Activated T-helper 9 cell treated with anti-CD3 and anti-CD28 coated beads, Interleukin-2, amount 50 U/mL, for 16 hours (primary cell): Measurements from ENCODE around the gene KCNQ1OT1.

Experiments used
- DNase-seq: peaks from one replicate; pipeline ENCODE4 v3.0.0-alpha.2; 2020; ENCODE audit warnings: low read depth

The KCNQ1OT1 gene

DNA sequence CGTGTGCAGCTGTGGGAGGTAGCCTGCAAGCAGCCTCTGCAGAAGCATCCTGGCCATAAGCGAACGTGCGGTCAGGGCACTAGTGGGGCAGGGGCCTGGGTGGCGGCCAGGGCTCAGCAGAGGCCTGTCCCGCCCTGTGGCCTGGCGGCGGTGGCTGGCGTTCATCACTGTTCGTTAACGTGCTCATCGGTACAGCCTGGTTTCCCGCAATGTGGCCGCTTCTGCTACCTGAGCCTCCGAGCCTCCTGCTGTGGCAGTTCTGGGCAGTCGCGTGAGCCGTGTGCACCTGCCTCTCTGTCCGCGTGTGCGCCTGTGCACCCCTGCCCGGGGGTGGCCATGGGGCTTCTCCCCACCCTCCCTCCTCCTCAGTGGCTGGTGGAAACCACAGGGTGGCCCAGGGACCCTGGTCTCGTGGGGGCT, 117.9 kb downstream of the KCNQ1OT1 start:
- DNase-seq, result no peak

DNA sequence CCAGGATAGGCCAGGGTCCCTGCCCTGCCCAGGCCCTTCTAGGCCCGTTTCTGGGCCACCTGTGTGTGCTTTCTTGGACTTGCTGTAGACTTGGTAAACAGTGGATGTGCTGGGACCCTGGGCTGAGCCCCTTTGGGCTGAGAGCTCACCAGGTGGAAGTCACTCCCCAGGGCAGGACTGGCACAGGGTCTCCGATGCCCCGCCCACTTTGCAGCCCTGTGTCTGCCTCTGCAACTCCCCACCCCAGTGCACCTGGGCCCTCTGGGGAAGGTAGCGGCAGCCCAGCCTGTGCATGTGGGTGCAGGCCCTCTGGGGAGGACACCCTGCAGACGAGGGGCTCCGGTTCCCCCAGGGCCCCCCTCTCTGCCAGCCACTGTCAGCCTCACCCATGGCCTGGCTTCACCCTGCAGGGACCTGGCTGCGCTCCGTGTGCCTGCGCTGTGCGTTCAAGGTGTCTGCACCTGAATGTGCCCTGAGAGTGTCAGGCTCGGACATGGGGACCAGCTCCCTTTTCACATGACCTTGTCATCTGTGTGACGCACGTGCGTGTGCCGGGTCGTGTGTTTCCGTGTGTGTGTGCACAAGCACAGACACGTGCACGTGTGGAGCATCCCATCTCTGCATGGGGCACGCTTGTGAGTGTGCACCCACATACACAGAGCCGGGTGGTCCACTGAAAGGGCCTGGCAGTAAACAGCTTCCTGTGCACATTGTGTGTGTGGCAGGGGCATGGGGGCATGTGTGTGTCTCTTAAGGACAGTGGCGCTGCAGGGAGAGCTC, 118.5 kb downstream of the KCNQ1OT1 start:
- no peak for DNase-seq

GRCh38 chr11:2580571-2581001, 119.2 kb downstream of the KCNQ1OT1 start:
- no peak for DNase-seq

GRCh38 chr11:2580061-2580421, 119.8 kb downstream of the KCNQ1OT1 start:
- DNase-seq, result no peak

GRCh38 chr11:2579315-2580060, 120.3 kb downstream of the KCNQ1OT1 start:
- DNase-seq, result no peak

GRCh38 chr11:2578929-2579270, 120.9 kb downstream of the KCNQ1OT1 start:
- no peak for DNase-seq

DNA sequence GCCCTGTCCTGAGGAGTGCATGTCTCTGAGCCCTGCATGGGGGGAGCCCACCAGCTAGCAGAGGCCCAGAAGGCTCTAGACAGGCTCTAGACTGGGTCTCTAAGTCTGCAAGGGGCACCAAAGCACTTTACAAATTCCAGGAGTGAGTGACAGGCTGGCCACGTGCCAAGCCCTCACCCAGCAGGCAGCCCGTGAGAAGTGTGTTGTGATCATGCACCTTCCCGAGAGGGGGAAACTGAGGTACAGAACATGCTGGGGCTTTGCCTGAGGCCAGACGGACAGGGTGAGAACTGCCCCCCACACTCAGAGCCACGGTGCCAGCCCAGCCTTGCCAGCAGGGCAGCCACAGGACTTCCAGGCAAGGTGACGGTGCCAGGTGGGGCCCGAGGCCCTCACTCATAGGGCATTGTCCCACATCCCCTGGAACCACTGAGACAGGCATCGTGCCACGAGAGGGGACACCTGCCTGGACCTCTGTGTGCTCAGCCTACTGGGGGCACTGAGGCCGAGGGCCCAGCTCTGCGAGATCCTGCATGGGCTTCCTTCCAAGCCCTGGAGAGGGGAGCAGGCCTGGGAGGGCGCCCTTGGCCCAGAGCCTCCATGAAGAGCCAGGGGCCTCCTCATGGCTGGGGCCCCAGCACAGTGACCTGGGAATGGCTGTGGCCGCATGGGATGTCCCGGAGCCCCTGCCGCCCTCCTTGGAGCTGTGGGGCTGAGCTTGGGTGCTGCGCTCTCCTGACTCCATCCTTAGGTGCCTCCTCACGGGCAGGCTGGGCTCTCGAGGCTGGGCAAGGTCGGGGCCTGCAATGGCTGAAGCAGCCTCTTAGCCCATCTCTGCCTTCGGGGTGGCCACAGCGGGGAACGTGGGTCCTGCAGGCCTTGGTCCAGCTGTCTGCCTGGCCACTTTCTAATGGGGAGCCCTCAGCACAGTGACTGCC, 121.5 kb downstream of the KCNQ1OT1 start:
- DNase-seq, result no peak

GRCh38 chr11:2577031-2577990, 122.5 kb downstream of the KCNQ1OT1 start:
- no peak for DNase-seq

DNA sequence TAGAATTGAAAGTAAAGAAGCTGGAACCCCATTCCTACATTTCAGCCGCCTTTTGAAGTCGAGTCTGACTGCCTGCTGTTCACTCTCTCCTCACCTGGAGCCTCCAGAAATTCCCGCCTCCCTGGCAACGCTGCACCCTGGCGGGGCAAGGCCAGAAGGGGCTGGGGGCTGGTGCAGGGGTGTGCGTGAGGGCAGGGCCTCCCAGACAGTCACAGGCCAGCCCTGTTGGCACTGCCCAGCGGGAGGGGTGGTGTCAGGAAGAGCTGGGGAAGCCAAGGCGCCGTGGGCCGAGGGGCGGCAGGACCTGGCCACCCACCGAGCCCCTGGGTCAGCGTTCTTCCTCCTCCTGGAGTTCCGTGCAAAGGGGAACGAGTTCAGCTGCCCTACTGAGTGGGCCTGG, 123.2 kb downstream of the KCNQ1OT1 start:
- no peak for DNase-seq

- no peak for DNase-seq
Measured at GRCh38 chr11:2576111-2576510, 123.7 kb downstream of the KCNQ1OT1 start.

GRCh38 chr11:2575591-2576051, 124.2 kb downstream of the KCNQ1OT1 start:
- no peak for DNase-seq

- DNase-seq, result no peak
Measured at GRCh38 chr11:2574553-2575535, 125.0 kb downstream of the KCNQ1OT1 start.

GRCh38 chr11:2574043-2574552, 125.7 kb downstream of the KCNQ1OT1 start:
- DNase-seq, result no peak

- DNase-seq, result no peak
Measured at GRCh38 chr11:2573240-2574042, 126.4 kb downstream of the KCNQ1OT1 start.

DNA sequence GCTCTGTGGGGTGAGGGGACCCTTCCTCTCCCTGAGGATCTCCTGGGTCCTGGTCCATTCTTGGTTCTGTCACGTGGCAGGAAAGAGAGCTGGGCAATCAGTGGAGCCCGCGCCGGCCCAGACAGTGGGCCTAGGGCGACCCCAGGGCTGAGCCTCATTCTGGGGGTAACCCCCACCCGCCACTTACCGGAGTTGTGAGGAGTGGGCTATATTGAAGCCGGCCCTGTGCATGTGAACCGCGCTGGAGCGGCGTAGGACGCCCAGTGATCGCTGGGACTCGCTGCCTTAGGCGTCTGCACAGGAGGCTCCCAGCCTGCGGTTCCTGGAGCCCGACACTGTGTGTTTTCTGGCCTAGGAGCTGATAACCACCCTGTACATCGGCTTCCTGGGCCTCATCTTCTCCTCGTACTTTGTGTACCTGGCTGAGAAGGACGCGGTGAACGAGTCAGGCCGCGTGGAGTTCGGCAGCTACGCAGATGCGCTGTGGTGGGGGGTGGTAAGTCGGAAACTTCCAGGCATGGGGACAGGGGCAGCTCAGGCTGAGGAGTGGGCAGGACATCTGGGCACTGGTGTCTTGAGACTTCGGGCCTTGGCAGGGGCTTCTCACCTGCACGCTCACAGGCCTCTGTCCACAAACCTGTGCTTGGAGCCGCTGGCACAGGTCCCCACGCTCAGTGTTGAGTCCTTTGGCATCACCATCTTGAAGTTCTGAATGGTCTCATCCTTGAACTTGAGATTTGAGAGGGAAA, 127.1 kb downstream of the KCNQ1OT1 start:
- no peak for DNase-seq

GRCh38 chr11:2571598-2572281, 128.1 kb downstream of the KCNQ1OT1 start:
- DNase-seq, result no peak

GRCh38 chr11:2570841-2571597, 128.8 kb downstream of the KCNQ1OT1 start:
- no peak for DNase-seq
